Measurements from ENCODE around the gene TEX22.

DNA sequence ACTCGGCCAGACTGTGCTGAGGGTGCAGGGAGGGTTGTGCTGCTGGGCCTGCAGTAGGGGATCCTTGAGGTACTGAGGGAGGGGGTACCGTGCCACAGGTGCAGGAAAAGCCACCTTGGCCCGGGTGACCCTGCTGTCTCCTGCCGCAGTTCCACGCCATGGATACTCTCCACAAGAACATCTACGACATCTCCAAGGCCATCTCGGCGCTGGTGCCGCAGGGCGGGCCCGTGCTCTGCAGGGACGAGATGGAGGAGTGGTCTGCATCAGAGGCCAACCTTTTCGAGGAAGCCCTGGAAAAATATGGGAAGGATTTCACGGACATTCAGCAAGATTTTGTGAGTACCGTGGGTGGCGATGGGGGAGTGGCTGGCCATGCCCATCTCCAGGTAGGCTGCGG, 62.3 kb downstream of the TEX22 start:
- TF ChIP-seq POLR2A (IDR thresholded peaks at IDR 0.05) (no peak), CTCF (IDR thresholded peaks at IDR 0.05) (no peak), POLR2AphosphoS5 (IDR thresholded peaks at IDR 0.05) (no peak)

Data from sigmoid colon (tissue), 4 donors.